Osteoblast (primary cell): ENCODE results near the gene GRP. TPM values are rescaled to one million over a fixed set of nuclear protein-coding genes. Genes with fewer than 3 reads are reported as not detected.
A peak's percentile ranks its signal among the peaks of the same experiment; 100 is the strongest.

Experiments
- DNase-seq: peaks from one replicate; pipeline ENCODE4 v3.0.0; 2011; ENCODE audit warnings: low spot score, mixed read lengths; ENCODE audit not compliant: insufficient read length; ENCODE audit errors: missing footprints
- H2AFZ ChIP-seq: 2 replicates; pipeline ENCODE4 v1.6.0; 2011; ENCODE audit warnings: mild to moderate bottlenecking, low read length
- H3K27ac ChIP-seq: 2 replicates; pipeline ENCODE4 v1.5.1; 2011; ENCODE audit warnings: mild to moderate bottlenecking, low read depth, low read length, moderate library complexity
- H3K27me3 ChIP-seq: 2 replicates; pipeline ENCODE4 v1.6.0; 2012; ENCODE audit warnings: mild to moderate bottlenecking, control low read depth, inconsistent platforms, low read length, moderate library complexity; ENCODE audit not compliant: insufficient read depth
- H3K36me3 ChIP-seq: 2 replicates; pipeline ENCODE4 v1.5.1; 2011; ENCODE audit warnings: mild to moderate bottlenecking, low read length, control low read depth, moderate library complexity; ENCODE audit not compliant: insufficient read depth
- H3K4me1 ChIP-seq: 2 replicates; pipeline ENCODE4 v1.5.1; 2011; ENCODE audit warnings: mild to moderate bottlenecking, low read length, control low read depth, moderate library complexity; ENCODE audit not compliant: insufficient read depth
- H3K4me2 ChIP-seq: 2 replicates; pipeline ENCODE4 v1.6.0; 2011; ENCODE audit warnings: mild to moderate bottlenecking, low read length; ENCODE audit not compliant: insufficient read depth
- H3K4me3 ChIP-seq: fragments of 200-600 bp; sonication (generic); 3 replicates; pipeline ENCODE4 v1.5.1; 2012; ENCODE audit warnings: mild to moderate bottlenecking, low read length, inconsistent platforms; ENCODE audit not compliant: insufficient read depth
- H3K79me2 ChIP-seq: 2 replicates; pipeline ENCODE4 v1.6.0; 2012; ENCODE audit warnings: mild to moderate bottlenecking, low read length, control low read depth, inconsistent platforms; ENCODE audit not compliant: insufficient read depth
- H3K9me3 ChIP-seq: 2 replicates; pipeline ENCODE4 v1.5.1; 2011; ENCODE audit warnings: low read depth, low read length, control low read depth
- H4K20me1 ChIP-seq: 2 replicates; pipeline ENCODE4 v1.6.0; 2012; ENCODE audit warnings: mild to moderate bottlenecking, low read length, control low read depth; ENCODE audit not compliant: insufficient read depth
- total RNA-seq: library from RNA; depleted of rRNA; stranded (reverse); fragments of >200 nt; gene quantifications from 2 replicates; pipeline ENCODE4 v1.2.3, GENCODE V29; 2012
- TF ChIP-seq, protein P1 (sequence below): IDR thresholded peaks from 2 replicates; pipeline ENCODE4 v1.5.1; 2011; ENCODE audit warnings: mild to moderate bottlenecking, low read depth, low read length, moderate library complexity; ENCODE audit errors: extremely low read depth

The GRP gene
- total RNA-seq, 1 donor = not detected

DNA sequence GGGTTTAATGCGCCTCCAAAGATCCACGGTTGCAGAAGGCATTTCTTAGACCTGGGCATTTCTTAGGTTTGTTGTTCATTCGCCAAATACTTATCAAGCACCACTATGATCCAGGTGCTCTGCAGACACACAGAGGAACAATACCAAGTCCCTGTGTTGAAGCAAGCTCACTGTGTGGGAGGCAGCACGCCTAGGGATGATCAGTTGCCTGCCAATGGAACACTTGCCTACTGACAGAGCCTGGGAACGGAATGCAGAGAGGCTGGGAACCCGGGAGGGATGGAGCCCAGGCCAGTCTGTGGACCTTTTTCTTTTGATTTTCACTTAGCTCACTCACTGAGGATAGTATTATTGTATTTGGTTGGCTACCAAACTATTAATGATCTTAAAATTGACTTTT lies 1.9 kb upstream of the GRP start:
- Histone ChIP-seq H4K20me1 (no peaks in the 10 kb centered on the region), H3K27me3 (peaks cover 87% of the 10 kb centered on the region), H3K79me2 (no peaks in the 10 kb centered on the region), H3K9me3 (no peaks in the 10 kb centered on the region), H3K4me2 (no peak overlapping the region), H3K27ac (no peak overlapping the region), H2AFZ (no peak overlapping the region), H3K4me1 (no peaks in the 10 kb centered on the region), H3K36me3 (no peaks in the 10 kb centered on the region), H3K4me3 (no peak overlapping the region)
- DNase-seq = no peak
- TF ChIP-seq, protein P1, sequence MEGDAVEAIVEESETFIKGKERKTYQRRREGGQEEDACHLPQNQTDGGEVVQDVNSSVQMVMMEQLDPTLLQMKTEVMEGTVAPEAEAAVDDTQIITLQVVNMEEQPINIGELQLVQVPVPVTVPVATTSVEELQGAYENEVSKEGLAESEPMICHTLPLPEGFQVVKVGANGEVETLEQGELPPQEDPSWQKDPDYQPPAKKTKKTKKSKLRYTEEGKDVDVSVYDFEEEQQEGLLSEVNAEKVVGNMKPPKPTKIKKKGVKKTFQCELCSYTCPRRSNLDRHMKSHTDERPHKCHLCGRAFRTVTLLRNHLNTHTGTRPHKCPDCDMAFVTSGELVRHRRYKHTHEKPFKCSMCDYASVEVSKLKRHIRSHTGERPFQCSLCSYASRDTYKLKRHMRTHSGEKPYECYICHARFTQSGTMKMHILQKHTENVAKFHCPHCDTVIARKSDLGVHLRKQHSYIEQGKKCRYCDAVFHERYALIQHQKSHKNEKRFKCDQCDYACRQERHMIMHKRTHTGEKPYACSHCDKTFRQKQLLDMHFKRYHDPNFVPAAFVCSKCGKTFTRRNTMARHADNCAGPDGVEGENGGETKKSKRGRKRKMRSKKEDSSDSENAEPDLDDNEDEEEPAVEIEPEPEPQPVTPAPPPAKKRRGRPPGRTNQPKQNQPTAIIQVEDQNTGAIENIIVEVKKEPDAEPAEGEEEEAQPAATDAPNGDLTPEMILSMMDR = no peak

DNA sequence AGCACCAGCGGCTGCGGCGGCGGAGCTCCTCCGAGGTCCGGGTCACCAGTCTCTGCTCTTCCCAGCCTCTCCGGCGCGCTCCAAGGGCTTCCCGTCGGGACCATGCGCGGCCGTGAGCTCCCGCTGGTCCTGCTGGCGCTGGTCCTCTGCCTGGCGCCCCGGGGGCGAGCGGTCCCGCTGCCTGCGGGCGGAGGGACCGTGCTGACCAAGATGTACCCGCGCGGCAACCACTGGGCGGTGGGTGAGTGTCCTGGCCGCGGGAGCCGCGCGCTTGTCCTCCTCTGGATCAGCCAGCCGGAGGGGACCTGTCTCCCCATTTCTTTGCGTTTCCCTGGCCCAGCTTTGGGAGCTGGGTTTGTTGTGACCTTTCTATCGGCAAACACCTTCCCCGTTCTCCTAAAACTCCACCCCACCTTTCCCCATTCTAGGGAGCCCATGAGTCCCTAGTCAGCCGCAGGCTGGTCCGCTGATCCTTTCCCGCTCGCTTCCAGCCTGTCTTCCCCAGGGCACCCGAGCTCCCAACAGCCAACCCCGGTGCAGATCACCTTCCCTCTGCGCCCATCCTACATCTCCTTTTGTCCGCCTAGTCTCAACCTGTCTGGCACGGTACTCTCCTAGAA lies 316 bp downstream of the GRP start:
- Histone ChIP-seq H3K27ac (no peak overlapping the region), H3K4me2 (no peak overlapping the region), H3K36me3 (no peaks in the 10 kb centered on the region), H3K79me2 (no peaks in the 10 kb centered on the region), H3K4me3 (no peak overlapping the region), H4K20me1 (no peaks in the 10 kb centered on the region), H3K9me3 (no peaks in the 10 kb centered on the region), H2AFZ (no peak overlapping the region), H3K27me3 (peaks cover 90% of the 10 kb centered on the region), H3K4me1 (no peaks in the 10 kb centered on the region)
- TF ChIP-seq, protein P1 = no peak
- DNase-seq = peak; percentile 65

DNA sequence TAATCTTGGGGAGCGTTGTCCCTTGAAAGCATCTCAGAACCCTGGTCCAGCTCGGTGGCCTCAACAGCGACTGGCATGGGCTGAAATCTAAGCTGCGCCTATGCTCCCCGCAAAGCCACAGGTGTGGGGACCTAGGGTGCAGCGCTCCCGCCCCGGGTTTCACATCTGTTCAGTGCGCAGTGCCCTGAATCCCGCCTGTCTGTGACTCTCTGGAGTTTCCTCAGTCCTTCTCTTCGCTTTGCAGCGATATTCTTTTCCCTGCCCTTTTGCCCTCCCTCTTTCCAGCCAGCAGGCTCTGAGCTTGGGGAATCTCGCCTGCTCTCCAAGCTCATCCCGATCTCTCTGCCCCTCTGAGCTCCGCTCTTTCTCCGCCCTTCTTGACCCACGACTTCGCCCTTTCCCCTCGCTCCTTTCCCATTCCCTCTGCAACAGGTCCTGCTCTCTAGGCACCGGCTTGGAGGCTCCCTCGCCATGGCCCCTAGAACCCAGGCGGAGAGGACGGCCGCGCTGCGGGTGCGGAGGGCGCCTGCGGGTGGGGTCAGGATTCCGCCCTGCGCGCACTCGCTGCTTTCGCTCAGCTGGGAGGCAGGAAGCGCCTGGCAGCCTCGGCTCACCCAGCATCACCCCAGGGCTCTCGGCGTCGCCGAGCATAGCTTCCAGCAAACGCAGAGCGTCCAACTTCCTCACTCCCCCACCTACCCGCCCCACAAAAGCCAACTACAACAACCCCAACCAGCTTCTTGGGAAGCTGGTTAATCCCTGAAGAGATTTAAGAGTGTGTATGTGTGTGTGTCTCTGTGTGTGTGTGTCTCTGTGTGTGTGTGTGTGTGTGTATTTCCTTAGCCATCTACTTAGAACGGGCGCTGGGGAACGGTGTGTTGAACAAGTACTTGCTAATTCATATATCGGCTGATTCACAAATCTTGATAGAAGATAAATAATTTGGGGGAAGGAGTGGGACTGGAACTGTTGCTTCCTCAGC lies 1.1 kb downstream of the GRP start:
- H3K27me3 ChIP-seq = peaks cover 87% of the 10 kb centered on the region
- no peak overlapping the region for H3K4me2 ChIP-seq
- no peaks in the 10 kb centered on the region for H3K9me3 ChIP-seq
- no peaks in the 10 kb centered on the region for H3K36me3 ChIP-seq
- H3K79me2 ChIP-seq = no peaks in the 10 kb centered on the region
- H4K20me1 ChIP-seq = no peaks in the 10 kb centered on the region
- no peak overlapping the region for H3K27ac ChIP-seq
- TF ChIP-seq, protein P1 = no peak
- DNase-seq = peak; percentile 74
- no peaks in the 10 kb centered on the region for H3K4me1 ChIP-seq
- no peak overlapping the region for H3K4me3 ChIP-seq
- no peak overlapping the region for H2AFZ ChIP-seq

DNA sequence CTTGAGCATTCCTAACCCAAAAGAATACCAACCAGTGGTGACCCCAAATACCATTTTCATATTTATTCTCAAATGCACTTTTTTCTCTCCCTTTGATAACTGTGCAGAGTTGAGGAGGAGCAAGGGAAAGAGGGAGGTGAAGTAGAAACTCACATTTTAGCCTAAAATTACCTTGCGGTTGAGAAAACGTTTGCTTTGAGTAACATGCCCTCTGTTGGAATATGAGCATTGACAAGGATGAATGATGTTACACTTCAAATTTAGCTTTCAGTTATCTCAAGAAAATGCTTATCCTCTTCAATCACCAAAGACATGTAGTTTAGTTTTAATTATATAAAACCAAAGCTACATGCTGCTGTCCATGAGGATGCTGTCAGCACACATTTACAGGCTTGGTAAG lies 2.4 kb downstream of the GRP start:
- peaks cover 83% of the 10 kb centered on the region for H3K27me3 ChIP-seq
- no peaks in the 10 kb centered on the region for H3K9me3 ChIP-seq
- no peaks in the 10 kb centered on the region for H3K4me1 ChIP-seq
- H3K27ac ChIP-seq = no peak overlapping the region
- H3K4me3 ChIP-seq = no peak overlapping the region
- H3K79me2 ChIP-seq = no peaks in the 10 kb centered on the region
- H4K20me1 ChIP-seq = no peaks in the 10 kb centered on the region
- no peak for DNase-seq
- TF ChIP-seq, protein P1 = no peak
- H3K36me3 ChIP-seq = no peaks in the 10 kb centered on the region
- no peak overlapping the region for H2AFZ ChIP-seq
- H3K4me2 ChIP-seq = no peak overlapping the region
